Measurements from ENCODE around the gene N4BP2L1. TPM values are rescaled to one million over a fixed set of nuclear protein-coding genes. Genes with fewer than 3 reads are reported as not detected.

Gene N4BP2L1
- total RNA-seq, result 10 to 100 TPM in 3 of 4 donors, 1 to 10 TPM in 1; 7.4 to 44.1 (median 21.5) TPM

DNA sequence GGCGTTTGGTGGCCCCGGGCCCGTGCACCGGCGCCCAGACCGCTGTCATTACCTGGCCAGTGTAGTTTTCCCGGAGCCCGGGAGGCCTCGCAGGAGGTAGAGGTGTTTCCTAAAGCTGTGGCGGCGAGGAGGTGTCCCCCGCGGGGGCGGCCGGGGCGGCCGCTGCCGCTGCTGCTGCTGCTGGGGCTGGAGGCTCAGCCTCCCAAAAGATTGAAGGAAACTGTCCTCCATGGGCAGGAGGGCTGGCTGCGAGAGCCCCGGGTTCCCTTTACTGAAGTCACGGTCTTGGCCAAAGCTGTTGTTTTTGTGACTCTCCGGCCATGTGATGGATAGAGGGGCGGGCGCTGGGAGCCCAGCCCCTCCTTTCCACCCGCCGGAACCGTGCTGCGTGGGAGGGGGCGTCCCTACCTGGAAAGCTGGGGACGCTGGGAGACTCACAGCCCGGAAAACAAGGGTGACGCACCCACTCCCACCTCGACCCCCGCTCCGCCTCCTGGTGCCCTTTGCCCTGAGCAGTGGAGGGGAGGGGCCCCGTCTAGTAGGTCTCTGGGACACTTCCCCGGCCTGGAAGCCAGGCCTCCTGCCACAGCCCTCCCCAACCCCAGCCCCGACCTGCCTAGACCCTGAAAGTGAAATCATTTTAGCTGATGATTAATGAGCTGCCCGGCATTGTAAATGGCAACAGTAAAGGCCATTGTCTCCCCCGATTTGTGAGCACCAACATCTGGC, at the start of gene N4BP2L1:
Gene N4BP2L1, minus strand, starts transcription at position 279 of the 729 bp plus-strand sequence. Its CDS starts 48 bp downstream, at position 231.
- TF ChIP-seq POLR2A (IDR thresholded peaks at IDR 0.05), result peak; percentile 86 to 96
- TF ChIP-seq, protein P1, sequence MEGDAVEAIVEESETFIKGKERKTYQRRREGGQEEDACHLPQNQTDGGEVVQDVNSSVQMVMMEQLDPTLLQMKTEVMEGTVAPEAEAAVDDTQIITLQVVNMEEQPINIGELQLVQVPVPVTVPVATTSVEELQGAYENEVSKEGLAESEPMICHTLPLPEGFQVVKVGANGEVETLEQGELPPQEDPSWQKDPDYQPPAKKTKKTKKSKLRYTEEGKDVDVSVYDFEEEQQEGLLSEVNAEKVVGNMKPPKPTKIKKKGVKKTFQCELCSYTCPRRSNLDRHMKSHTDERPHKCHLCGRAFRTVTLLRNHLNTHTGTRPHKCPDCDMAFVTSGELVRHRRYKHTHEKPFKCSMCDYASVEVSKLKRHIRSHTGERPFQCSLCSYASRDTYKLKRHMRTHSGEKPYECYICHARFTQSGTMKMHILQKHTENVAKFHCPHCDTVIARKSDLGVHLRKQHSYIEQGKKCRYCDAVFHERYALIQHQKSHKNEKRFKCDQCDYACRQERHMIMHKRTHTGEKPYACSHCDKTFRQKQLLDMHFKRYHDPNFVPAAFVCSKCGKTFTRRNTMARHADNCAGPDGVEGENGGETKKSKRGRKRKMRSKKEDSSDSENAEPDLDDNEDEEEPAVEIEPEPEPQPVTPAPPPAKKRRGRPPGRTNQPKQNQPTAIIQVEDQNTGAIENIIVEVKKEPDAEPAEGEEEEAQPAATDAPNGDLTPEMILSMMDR (IDR thresholded peaks at IDR 0.05), result peak in 2 of 4 experiments; percentile 1 to 11
- peak; percentile 75 to 81 for DNase-seq
- no peaks in the 10 kb centered on the region for H3K9me3 ChIP-seq
- peak within 1 kb of the TSS; percentile 63 to 97 for H3K4me3 ChIP-seq
- peak within 1 kb of the TSS; percentile 93 to 96 for H3K27ac ChIP-seq
- intact Hi-C loops (cut with DNase I; ENCODE audit: low total_unique reads), result no loop called here
- peaks cover 0 to 3% of the 10 kb centered on the region in 2 donors for H3K4me1 ChIP-seq
- H3K36me3 ChIP-seq, result no peaks in the 10 kb centered on the region
- no peaks in the 10 kb centered on the region for H3K27me3 ChIP-seq

DNA sequence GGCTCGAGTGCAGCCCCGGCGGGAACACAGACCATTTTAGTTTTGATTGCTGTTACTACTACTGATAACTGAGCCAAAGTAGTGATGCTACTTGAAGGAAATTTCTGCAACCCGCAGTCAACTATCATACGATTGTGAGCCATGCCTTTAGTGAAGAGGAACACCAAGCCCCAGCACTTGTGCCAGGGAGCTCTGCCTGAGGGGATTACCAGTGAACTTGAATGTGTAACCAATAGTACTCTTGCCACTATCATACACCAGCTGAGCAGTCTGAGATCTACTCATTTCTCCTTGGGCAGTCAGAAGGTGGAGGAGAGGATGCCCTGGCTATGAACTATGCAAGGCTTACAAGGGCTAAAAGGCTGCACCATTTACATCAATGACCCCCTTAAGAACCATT, 49.0 kb upstream of the N4BP2L1 start:
- H3K9me3 ChIP-seq, result no peaks in the 10 kb centered on the region
- intact Hi-C loops (cut with DNase I; ENCODE audit: low total_unique reads), result no loop called here
- no peak for TF ChIP-seq POLR2A (IDR thresholded peaks at IDR 0.05)
- TF ChIP-seq, protein P1 (IDR thresholded peaks at IDR 0.05), result no peak
- DNase-seq, result no peak
- H3K4me3 ChIP-seq, result no peak overlapping the region
- H3K27ac ChIP-seq, result no peak overlapping the region
- no peaks in the 10 kb centered on the region for H3K27me3 ChIP-seq
- no peaks in the 10 kb centered on the region for H3K36me3 ChIP-seq
- H3K4me1 ChIP-seq, result no peaks in the 10 kb centered on the region

DNA sequence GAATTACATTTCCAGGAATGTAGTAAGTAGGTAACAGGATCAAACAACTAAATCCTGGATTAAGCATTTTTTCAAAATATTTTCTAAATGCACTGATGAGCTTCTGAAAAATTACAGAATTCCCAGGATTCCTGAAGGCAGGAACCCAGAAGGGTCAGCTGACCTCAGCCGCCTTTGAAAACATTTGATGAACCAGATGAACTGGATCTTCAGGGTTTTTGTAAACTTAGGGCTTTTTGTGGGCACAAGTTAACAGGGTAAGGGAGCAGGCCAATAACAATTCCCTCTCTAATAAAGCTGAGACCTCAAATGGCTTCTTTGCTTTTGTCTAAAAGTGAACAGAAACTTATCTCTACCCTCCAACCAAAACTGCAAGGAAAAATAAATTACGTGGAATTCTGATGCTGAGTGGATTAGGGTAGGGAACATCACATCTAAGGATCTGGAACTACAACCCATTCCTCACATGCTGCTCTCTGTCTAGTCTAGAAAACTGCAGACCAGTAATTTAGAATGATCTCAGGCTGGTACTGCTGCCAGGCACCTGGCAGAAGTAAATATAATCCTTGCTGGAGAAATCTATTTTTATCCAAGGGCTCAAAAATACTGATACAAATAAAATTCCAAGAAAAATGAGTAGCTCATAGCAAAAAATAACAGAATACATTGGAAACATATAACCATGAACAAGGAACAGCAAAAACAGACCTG, 48.2 kb upstream of the N4BP2L1 start:
- Histone ChIP-seq H3K4me3 (no peak overlapping the region), H3K9me3 (no peaks in the 10 kb centered on the region), H3K36me3 (no peaks in the 10 kb centered on the region), H3K27ac (no peak overlapping the region), H3K4me1 (no peaks in the 10 kb centered on the region), H3K27me3 (no peaks in the 10 kb centered on the region)
- intact Hi-C loops (cut with DNase I; ENCODE audit: low total_unique reads), result no loop called here
- TF ChIP-seq POLR2A (IDR thresholded peaks at IDR 0.05), result no peak
- TF ChIP-seq, protein P1 (IDR thresholded peaks at IDR 0.05), result no peak
- DNase-seq, result no peak

DNA sequence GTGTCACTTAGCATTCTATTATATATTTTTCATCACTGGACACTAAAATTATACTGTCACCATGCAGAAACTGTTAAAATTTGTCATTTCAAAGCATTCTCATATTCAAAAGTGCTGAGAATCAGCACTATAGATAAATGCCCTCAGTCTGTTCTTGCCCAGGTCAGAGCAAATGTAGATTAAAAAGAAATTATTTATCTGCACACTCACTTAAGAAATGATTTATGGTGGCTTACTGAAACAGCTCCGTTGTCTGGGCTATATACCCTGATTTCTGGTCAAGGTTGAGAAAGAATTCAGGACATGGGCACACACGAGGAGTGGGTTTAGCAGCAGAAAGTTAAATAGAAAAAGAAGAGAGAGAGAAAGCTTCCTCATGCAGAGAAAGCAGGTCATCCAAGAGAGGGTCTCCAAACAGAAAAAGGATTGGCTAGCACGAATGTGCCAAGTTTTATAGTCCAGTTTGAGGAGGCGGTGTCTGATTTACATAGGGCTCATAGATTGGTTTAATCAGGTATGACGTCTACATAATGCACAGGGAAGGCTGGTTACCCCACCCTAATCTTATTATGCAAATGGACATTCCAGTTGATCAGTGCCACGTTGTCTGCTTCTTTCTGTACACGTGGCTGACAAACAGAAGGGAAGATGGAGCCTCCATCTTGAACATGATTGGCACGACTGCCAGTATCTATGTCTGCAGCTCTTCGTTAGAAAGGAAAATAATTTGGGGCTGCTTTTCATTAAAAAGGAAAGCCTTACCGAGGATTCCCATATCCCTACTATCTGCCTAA, 47.3 kb upstream of the N4BP2L1 start:
- intact Hi-C loops (cut with DNase I; ENCODE audit: low total_unique reads), result no loop called here
- Histone ChIP-seq H3K4me3 (no peak overlapping the region), H3K9me3 (no peaks in the 10 kb centered on the region), H3K4me1 (peaks cover 0 to 3% of the 10 kb centered on the region in 2 donors), H3K27ac (no peak overlapping the region), H3K27me3 (no peaks in the 10 kb centered on the region), H3K36me3 (no peaks in the 10 kb centered on the region)
- TF ChIP-seq, protein P1 (IDR thresholded peaks at IDR 0.05), result no peak
- TF ChIP-seq POLR2A (IDR thresholded peaks at IDR 0.05), result no peak
- no peak for DNase-seq

Data from uterus (tissue), 4 donors.